ENCODE measurements around the gene GREB1. TPM values are rescaled to one million over a fixed set of nuclear protein-coding genes. Genes with fewer than 3 reads are reported as not detected.

Gene GREB1
- total and polyA plus RNA-seq, 2 of the 4 experiments (the other 2 are of a cell fraction), result 0.05 TPM; not detected in 1

DNA sequence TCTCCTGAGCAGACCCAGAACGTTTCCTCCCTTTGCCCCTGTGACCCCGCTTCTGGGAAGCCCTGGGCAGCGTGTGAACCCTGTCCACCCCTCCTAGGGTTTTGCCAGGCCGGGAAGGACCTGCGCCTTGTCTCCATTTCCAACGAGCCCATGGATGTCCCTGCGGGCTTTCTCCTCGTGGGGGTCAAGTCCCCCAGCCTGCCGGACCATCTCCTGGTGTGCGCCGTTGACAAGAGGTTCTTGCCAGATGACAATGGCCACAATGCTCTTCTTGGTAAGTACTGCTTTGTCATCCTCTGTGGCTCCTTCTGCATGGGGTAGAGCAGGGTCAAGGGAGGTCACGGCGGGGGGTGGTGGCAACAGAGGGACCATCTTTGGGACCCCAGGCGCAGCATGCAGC is 32.5 kb downstream of the GREB1 start:
- H3K56ac ChIP-seq (ENCODE audit: extremely low read depth, insufficient read depth, low read length), result no peak overlapping the region
- in situ Hi-C loops (cut with MboI; ENCODE audit: low sequenced_read_pairs) (no loop called here), dilution Hi-C loops (cut with HindIII; ENCODE audit: low sequenced_read_pairs, unreplicated experiment) (no loop called here), intact Hi-C loops (cut with micrococcal nuclease) (no loop called here)
- H3K9me3 ChIP-seq (ENCODE audit: control insufficient read depth, insufficient read depth, low read length), result no peaks in the 10 kb centered on the region
- H2AK9ac ChIP-seq (replicated peaks; ENCODE audit: low read depth, low read length, poor library complexity), result no peak overlapping the region
- H3K4me2 ChIP-seq (ENCODE audit: low read depth, low read length), result no peak overlapping the region
- 100% methylated on average over 1 of the region's 14 CpGs; no CpG with 5 or more reads in 1 of the 2 experiments for WGBS, 2 experiments (ENCODE audit: extremely low coverage in 2 of 2, insufficient read length in 1 of 2)
- no peak overlapping the region for H3K4ac ChIP-seq (ENCODE audit: low read depth, low read length)
- no peak overlapping the region for H3K23ac ChIP-seq (ENCODE audit: low read depth, low read length)
- no peak overlapping the region for H3K4me3 ChIP-seq (ENCODE audit: insufficient read depth, low read depth, low read length)
- H3K18ac ChIP-seq (ENCODE audit: low read depth, low read length), result no peak overlapping the region
- H3K14ac ChIP-seq (replicated peaks; ENCODE audit: low read depth, low read length), result no peak overlapping the region
- H2BK15ac ChIP-seq (ENCODE audit: low read depth, low read length), result no peak overlapping the region
- H2BK5ac ChIP-seq (ENCODE audit: low read depth, low read length, poor library complexity, severe bottlenecking), result no peak overlapping the region
- H2AK5ac ChIP-seq (ENCODE audit: low read depth, low read length), result no peak overlapping the region
- no peak overlapping the region for H4K91ac ChIP-seq (ENCODE audit: insufficient read depth, low read depth, low read length)
- BruUV-seq (replicated peaks), result no TSS peak
- H3K79me1 ChIP-seq (ENCODE audit: low read depth in 1 of 2, low read length in 2 of 2), result no peaks in the 10 kb centered on the region
- no peak overlapping the region for H2BK20ac ChIP-seq (ENCODE audit: low read depth, low read length)
- ATAC-seq (ENCODE audit: low read depth) (no peak), DNase-seq (no peak)
- no peaks in the 10 kb centered on the region for H3K36me3 ChIP-seq (ENCODE audit: control insufficient read depth, insufficient read depth, low read length)
- H3K27me3 ChIP-seq (ENCODE audit: control insufficient read depth, insufficient read depth, low read length), result peaks cover 16% of the 10 kb centered on the region
- no peak for TF ChIP-seq MAZ (IDR thresholded peaks at IDR 0.05; ENCODE audit: borderline replicate concordance, low read depth, low read length)
- H4K20me1 ChIP-seq (ENCODE audit: insufficient read depth, low read length), result no peaks in the 10 kb centered on the region
- H4K8ac ChIP-seq (ENCODE audit: low read depth in 2 of 2, low read length in 2 of 2), result no peak overlapping the region
- H2BK120ac ChIP-seq (ENCODE audit: low read depth, low read length), result no peak overlapping the region
- CTCF ChIA-PET, result no interaction called here
- POLR2A ChIA-PET (ENCODE audit: unreplicated experiment), result no interaction called here
- H3K27ac ChIP-seq (ENCODE audit: insufficient read depth, low read length), result no peak overlapping the region
- H3K9ac ChIP-seq (ENCODE audit: low read depth, low read length), result no peak overlapping the region
- no peaks in the 10 kb centered on the region for H3K4me1 ChIP-seq (ENCODE audit: control insufficient read depth, insufficient read depth, low read length)
- H4K5ac ChIP-seq (ENCODE audit: low read depth, low read length), result no peak overlapping the region
- H3K9me1 ChIP-seq (ENCODE audit: insufficient read depth, low read length), result no peaks in the 10 kb centered on the region; the same call in 1 of the 2 replicates
- no peak overlapping the region for H2AFZ ChIP-seq (replicated peaks; ENCODE audit: low read length, poor library complexity)

All from IMR-90 (cell line).